HepG2 (cell line): ENCODE results near the gene CABLES2. TPM values are rescaled to one million over a fixed set of nuclear protein-coding genes. Genes with fewer than 3 reads are reported as not detected.

ENCODE experiments used
- CBX5 ChIP-seq: sonication (generic); formaldehyde crosslinking; IDR thresholded peaks from 2 replicates; pipeline ENCODE4 v1.4.0; 2020; ENCODE audit warnings: missing genetic modification reagents, borderline replicate concordance
- CREBL2 ChIP-seq: sonication (generic); formaldehyde crosslinking; IDR thresholded peaks from 2 replicates; pipeline ENCODE4 v1.8.1; 2023; ENCODE audit warnings: missing genetic modification reagents, mild to moderate bottlenecking, borderline replicate concordance
- DNMT3B ChIP-seq: conservative IDR thresholded peaks from 2 replicates; pipeline ENCODE4 v1.6.1; 2016; ENCODE audit warnings: missing biosample characterization, control low read depth
- FOXA3 ChIP-seq: IDR thresholded peaks from 2 replicates; pipeline ENCODE4 v1.6.1; 2016; ENCODE audit warnings: missing genetic modification reagents, missing compliant biosample characterization
- FOXC1 ChIP-seq: sonication (generic); formaldehyde crosslinking; IDR thresholded peaks from 2 replicates; pipeline ENCODE4 v1.8.0; 2022; ENCODE audit warnings: mild to moderate bottlenecking, missing genetic modification reagents, borderline replicate concordance
- HDAC1 ChIP-seq: sonication (generic); formaldehyde crosslinking; IDR thresholded peaks from 2 replicates; pipeline ENCODE4 v1.5.1; 2020; ENCODE audit warnings: mild to moderate bottlenecking, missing genetic modification reagents
- KDM4B ChIP-seq: sonication (generic); formaldehyde crosslinking; IDR thresholded peaks from 2 replicates; pipeline ENCODE4 v1.4.0; 2020; ENCODE audit warnings: missing genetic modification reagents
- MAFG ChIP-seq: sonication (generic); formaldehyde crosslinking; IDR thresholded peaks from 2 replicates; pipeline ENCODE4 v1.5.1; 2020; ENCODE audit warnings: mild to moderate bottlenecking, missing genetic modification reagents
- MYPOP ChIP-seq: sonication (generic); formaldehyde crosslinking; IDR thresholded peaks from 2 replicates; pipeline ENCODE4 v1.8.1; 2023; ENCODE audit warnings: mild to moderate bottlenecking, moderate library complexity, missing genetic modification reagents
- NFYB ChIP-seq: sonication (generic); formaldehyde crosslinking; IDR thresholded peaks from 2 replicates; pipeline ENCODE4 v1.4.0; 2020; ENCODE audit warnings: missing genetic modification reagents
- NR2C2 ChIP-seq: sonication (generic); formaldehyde crosslinking; IDR thresholded peaks from 2 replicates; pipeline ENCODE4 v1.4.0; 2020; ENCODE audit warnings: missing genetic modification reagents, mild to moderate bottlenecking, moderate library complexity, borderline replicate concordance
- POLR2G ChIP-seq: fragments of 200-400 bp; formaldehyde crosslinking; IDR thresholded peaks from 2 replicates; pipeline ENCODE4 v1.6.1; 2018; ENCODE audit warnings: mild to moderate bottlenecking, low read depth, low read length, moderate library complexity
- RBM39 ChIP-seq: fragments of 200-400 bp; formaldehyde crosslinking; IDR thresholded peaks from one replicate; pipeline ENCODE4 v1.6.1; 2018; ENCODE audit warnings: antibody characterized with exemption, mild to moderate bottlenecking, low read depth, low read length; ENCODE audit not compliant: poor library complexity, severe bottlenecking
- SIX4 ChIP-seq: sonication (generic); formaldehyde crosslinking; IDR thresholded peaks from 2 replicates; pipeline ENCODE4 v1.4.0; 2020; ENCODE audit warnings: missing genetic modification reagents
- SSRP1 ChIP-seq: IDR thresholded peaks from 2 replicates; pipeline ENCODE4 v1.6.1; 2016; ENCODE audit warnings: control low read depth
- TAF1 ChIP-seq: sonication (generic); formaldehyde crosslinking; IDR thresholded peaks from 2 replicates; pipeline ENCODE4 v1.4.0; 2020; ENCODE audit warnings: missing genetic modification reagents
- THAP8 ChIP-seq: sonication (generic); formaldehyde crosslinking; IDR thresholded peaks from 2 replicates; pipeline ENCODE4 v1.5.1; 2020; ENCODE audit warnings: missing genetic modification reagents, mild to moderate bottlenecking, borderline replicate concordance
- TSC22D2 ChIP-seq: sonication (generic); formaldehyde crosslinking; IDR thresholded peaks from 2 replicates; pipeline ENCODE4 v1.5.1; 2020; ENCODE audit warnings: missing genetic modification reagents, mild to moderate bottlenecking, borderline replicate concordance
- ZHX1 ChIP-seq: sonication (generic); formaldehyde crosslinking; IDR thresholded peaks from 2 replicates; pipeline ENCODE4 v1.8.1; 2022; ENCODE audit warnings: low read depth, mild to moderate bottlenecking, missing genetic modification reagents
- ZNF234 ChIP-seq: sonication (generic); formaldehyde crosslinking; conservative IDR thresholded peaks from 2 replicates; pipeline ENCODE4 v1.5.1; 2020; ENCODE audit warnings: mild to moderate bottlenecking, missing genetic modification reagents
- ZNF354B ChIP-seq: sonication (generic); formaldehyde crosslinking; IDR thresholded peaks from 2 replicates; pipeline ENCODE4 v1.8.0; 2022; ENCODE audit warnings: mild to moderate bottlenecking, missing genetic modification reagents
- polyA plus RNA-seq, 8 experiments: library from polyadenylated mRNA; depleted of rRNA in 3 of 8; stranded (reverse) in 7 of 8; unstranded in 1 of 8; fragments of >200 nt; fragmentation: Illumina TruSeq in 4 of 8; extraction: Trizol in 4 of 8; gene quantifications; 2 replicates each; pipeline versions ENCODE4 v1.2.1 to v1.2.3, GENCODE V29; 2011 to 2016; ENCODE audit warnings: low read depth in 4 of 8, missing spikeins in 1 of 8, mixed read lengths in 1 of 8; ENCODE audit not compliant: insufficient read depth in 1 of 8
- total RNA-seq, 5 experiments: library from RNA; depleted of rRNA; stranded (reverse); fragments of >200 nt; fragmentation: Illumina TruSeq; extraction: Trizol; gene quantifications; 2 replicates each; pipeline ENCODE4 v1.2.3, GENCODE V29; 2016; ENCODE audit warnings: low read depth in 1 of 5
- TF ChIP-seq, protein P1 (sequence below): sonication (generic); formaldehyde crosslinking; IDR thresholded peaks from 2 replicates; pipeline ENCODE4 v1.4.0; 2020; ENCODE audit warnings: missing genetic modification reagents, low read depth, mild to moderate bottlenecking, borderline replicate concordance
- TF ChIP-seq, protein P2 (sequence below): sonication (generic); formaldehyde crosslinking; IDR thresholded peaks from 2 replicates; pipeline ENCODE4 v1.8.1; 2023; ENCODE audit warnings: mild to moderate bottlenecking, missing genetic modification reagents, borderline replicate concordance
- TF ChIP-seq, protein P3 (sequence below): IDR thresholded peaks from 2 replicates; pipeline ENCODE4 v1.6.1; 2012; ENCODE audit warnings: inconsistent platforms

Gene CABLES2
- total and polyA plus RNA-seq, 2 of the 13 experiments (the other 11 are each of a cell fraction or from before 2014, with no cell fraction given): 5.2 to 9.7 TPM

- TF ChIP-seq, protein P1, sequence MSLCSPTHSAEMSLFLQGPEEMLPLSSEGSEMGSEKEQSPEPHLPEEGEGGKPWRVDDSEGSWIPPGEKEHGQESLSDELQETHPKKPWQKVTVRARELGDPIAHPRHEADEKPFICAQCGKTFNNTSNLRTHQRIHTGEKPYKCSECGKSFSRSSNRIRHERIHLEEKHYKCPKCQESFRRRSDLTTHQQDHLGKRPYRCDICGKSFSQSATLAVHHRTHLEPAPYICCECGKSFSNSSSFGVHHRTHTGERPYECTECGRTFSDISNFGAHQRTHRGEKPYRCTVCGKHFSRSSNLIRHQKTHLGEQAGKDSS (CRISPR knock-in tag): peak; percentile 80
- TF ChIP-seq, protein P2, sequence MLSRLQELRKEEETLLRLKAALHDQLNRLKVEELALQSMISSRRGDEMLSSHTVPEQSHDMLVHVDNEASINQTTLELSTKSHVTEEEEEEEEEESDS (CRISPR knock-in tag): no peak
- TF ChIP-seq CBX5 (CRISPR knock-in tag): peak; percentile 7; the same call in 1 of the 2 replicates
- TF ChIP-seq KDM4B: 0 out of 2 replicates have a peak, but pooled peaks have one; percentile 27
- peak; percentile 46; the same call in 1 of the 2 replicates for TF ChIP-seq MYPOP (CRISPR knock-in tag)
- peak; percentile 43; the same call in 1 of the 2 replicates for TF ChIP-seq MAFG (CRISPR knock-in tag)
- TF ChIP-seq TAF1 (CRISPR knock-in tag): peak; percentile 64
- TF ChIP-seq SIX4: peak; percentile 6; the same call in 1 of the 2 replicates
- no peak for TF ChIP-seq DNMT3B
- TF ChIP-seq FOXC1 (CRISPR knock-in tag): peak; percentile 25
- TF ChIP-seq ZHX1 (CRISPR knock-in tag): peak; percentile 79; the same call in 1 of the 2 replicates
- peak; percentile 56; the same call in 1 of the 2 replicates for TF ChIP-seq THAP8 (CRISPR knock-in tag)
- TF ChIP-seq, protein P3, sequence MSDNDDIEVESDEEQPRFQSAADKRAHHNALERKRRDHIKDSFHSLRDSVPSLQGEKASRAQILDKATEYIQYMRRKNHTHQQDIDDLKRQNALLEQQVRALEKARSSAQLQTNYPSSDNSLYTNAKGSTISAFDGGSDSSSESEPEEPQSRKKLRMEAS: peak; percentile 95
- no peak for TF ChIP-seq ZNF354B (CRISPR knock-in tag)
- TF ChIP-seq SSRP1: no peak
- TF ChIP-seq FOXA3: no peak
- TF ChIP-seq POLR2G: peak; percentile 85
- no peak for TF ChIP-seq ZNF234 (CRISPR knock-in tag)
- peak; percentile 72 for TF ChIP-seq HDAC1 (CRISPR knock-in tag)
- peak; percentile 85; the same call in 1 of the 2 replicates for TF ChIP-seq CREBL2 (CRISPR knock-in tag)
- TF ChIP-seq RBM39: peak; percentile 88
- TF ChIP-seq NFYB: no peak; the same call in 1 of the 2 replicates
- peak; percentile 79 for TF ChIP-seq NR2C2 (CRISPR knock-in tag)
- peak; percentile 82; the same call in 1 of the 2 replicates for TF ChIP-seq TSC22D2 (CRISPR knock-in tag)
Measured at GRCh38 chr20:62367633-62368391, 39.3 kb downstream of the CABLES2 start (continued).
